IMR-90 (cell line): Measurements from ENCODE around the gene NAP1L1. TPM values are rescaled to one million over a fixed set of nuclear protein-coding genes. Genes with fewer than 3 reads are reported as not detected.

Source experiments
- ATAC-seq: fragments of 200-7000 bp; cut with Tn5 transposase; 2 replicates; pipeline ENCODE4 v1.9.1; 2020; ENCODE audit warnings: low read depth, mild to moderate bottlenecking, moderate library complexity
- BruUV-seq: library from RNA; stranded (reverse); fragments of 400-500 nt; replicated peaks from 2 replicates; lab custom pipeline; 2021; lab: Mats Ljungman, UMichigan
- CTCF ChIA-PET: fragments of 300-600 bp; formaldehyde crosslinking; extraction: SDS; loops from one replicate; lab custom pipeline; 2021; ENCODE audit warnings: antibody characterized with exemption; lab: Yijun Ruan, JAX
- POLR2A ChIA-PET: fragments of 300-600 bp; sonication (Branson Sonifier 250); formaldehyde crosslinking; loops from one replicate; lab custom pipeline; 2022; ENCODE audit warnings: antibody characterized with exemption; ENCODE audit not compliant: unreplicated experiment; lab: Charles Lee
- DNase-seq: peaks from one replicate; pipeline ENCODE4 v3.0.0; 2013
- H2AFZ ChIP-seq: replicated peaks from 2 replicates; pipeline ENCODE3; 2013; ENCODE audit warnings: low read length, mild to moderate bottlenecking; ENCODE audit not compliant: poor library complexity
- H2AK5ac ChIP-seq: 2 replicates; pipeline ENCODE4 v1.6.1; 2013; ENCODE audit warnings: low read depth, low read length, inconsistent platforms
- H2AK9ac ChIP-seq: replicated peaks from 2 replicates; pipeline ENCODE3; 2013; ENCODE audit warnings: mild to moderate bottlenecking, low read depth, low read length, moderate library complexity; ENCODE audit not compliant: poor library complexity
- H2BK120ac ChIP-seq: 2 replicates; pipeline ENCODE4 v1.6.1; 2013; ENCODE audit warnings: low read depth, low read length, inconsistent platforms
- H2BK15ac ChIP-seq: 3 replicates; pipeline ENCODE4 v1.6.1; 2013; ENCODE audit warnings: low read depth, low read length, inconsistent platforms
- H2BK20ac ChIP-seq: 2 replicates; pipeline ENCODE4 v1.6.1; 2013; ENCODE audit warnings: low read depth, mild to moderate bottlenecking, inconsistent platforms, low read length, moderate library complexity
- H2BK5ac ChIP-seq: 2 replicates; pipeline ENCODE4 v1.6.1; 2013; ENCODE audit warnings: mild to moderate bottlenecking, low read depth, low read length, inconsistent platforms; ENCODE audit not compliant: poor library complexity, severe bottlenecking
- H3K14ac ChIP-seq: replicated peaks from 2 replicates; pipeline ENCODE4 v1.6.1; 2013; ENCODE audit warnings: low read depth, low read length, inconsistent platforms
- H3K18ac ChIP-seq: 2 replicates; pipeline ENCODE4 v1.6.1; 2013; ENCODE audit warnings: low read depth, low read length, control low read depth
- H3K23ac ChIP-seq: 2 replicates; pipeline ENCODE4 v1.6.1; 2013; ENCODE audit warnings: low read depth, low read length, inconsistent platforms
- H3K27ac ChIP-seq: 2 replicates; pipeline ENCODE4 v1.5.1; 2013; ENCODE audit warnings: mild to moderate bottlenecking, control low read depth, low read length; ENCODE audit not compliant: insufficient read depth
- H3K27me3 ChIP-seq: 2 replicates; pipeline ENCODE4 v1.6.1; 2013; ENCODE audit warnings: low read length; ENCODE audit not compliant: control insufficient read depth, insufficient read depth
- H3K36me3 ChIP-seq: 2 replicates; pipeline ENCODE4 v1.6.1; 2013; ENCODE audit warnings: low read length, mixed read lengths; ENCODE audit not compliant: control insufficient read depth, insufficient read depth
- H3K4ac ChIP-seq: 2 replicates; pipeline ENCODE4 v1.6.1; 2013; ENCODE audit warnings: low read depth, low read length, inconsistent platforms
- H3K4me1 ChIP-seq: 2 replicates; pipeline ENCODE4 v1.6.1; 2013; ENCODE audit warnings: low read length, mixed read lengths; ENCODE audit not compliant: control insufficient read depth, insufficient read depth
- H3K4me2 ChIP-seq: 2 replicates; pipeline ENCODE4 v1.6.1; 2013; ENCODE audit warnings: low read depth, mild to moderate bottlenecking, control low read depth, low read length, moderate library complexity
- H3K4me3 ChIP-seq: 2 replicates; pipeline ENCODE4 v1.5.1; 2013; ENCODE audit warnings: low read depth, mild to moderate bottlenecking, control low read depth, low read length, moderate library complexity; ENCODE audit not compliant: insufficient read depth
- H3K56ac ChIP-seq: 2 replicates; pipeline ENCODE4 v1.6.1; 2013; ENCODE audit warnings: low read length, inconsistent platforms; ENCODE audit not compliant: insufficient read depth; ENCODE audit errors: extremely low read depth
- H3K79me1 ChIP-seq, 2 experiments: 2 replicates each; pipeline ENCODE4 v1.6.1; 2013; ENCODE audit warnings: low read length in 2 of 2, inconsistent platforms in 1 of 2, low read depth in 1 of 2
- H3K9ac ChIP-seq: 2 replicates; pipeline ENCODE4 v1.6.1; 2013; ENCODE audit warnings: low read depth, low read length, control low read depth
- H3K9me1 ChIP-seq: 2 replicates; pipeline ENCODE4 v1.6.1; 2013; ENCODE audit warnings: low read length, inconsistent platforms; ENCODE audit not compliant: insufficient read depth
- H3K9me3 ChIP-seq: 2 replicates; pipeline ENCODE4 v1.6.1; 2013; ENCODE audit warnings: low read length; ENCODE audit not compliant: control insufficient read depth, insufficient read depth
- H4K20me1 ChIP-seq: 2 replicates; pipeline ENCODE4 v1.6.1; 2013; ENCODE audit warnings: low read length, inconsistent platforms; ENCODE audit not compliant: insufficient read depth
- H4K5ac ChIP-seq: 2 replicates; pipeline ENCODE4 v1.6.1; 2013; ENCODE audit warnings: mild to moderate bottlenecking, low read depth, low read length, control low read depth
- H4K8ac ChIP-seq, 2 experiments: 2 replicates each; pipeline ENCODE4 v1.6.1; 2013; ENCODE audit warnings: low read depth in 2 of 2, low read length in 2 of 2, control low read depth in 1 of 2, inconsistent platforms in 1 of 2
- H4K91ac ChIP-seq: 2 replicates; pipeline ENCODE4 v1.6.1; 2013; ENCODE audit warnings: low read depth, low read length, inconsistent platforms; ENCODE audit not compliant: insufficient read depth
- BHLHE40 ChIP-seq: fragments of 150-350 bp; IDR thresholded peaks from 2 replicates; pipeline ENCODE4 v1.6.1; 2016; ENCODE audit warnings: mild to moderate bottlenecking, low read depth, low read length
- CHD1 ChIP-seq: IDR thresholded peaks from 2 replicates; pipeline ENCODE4 v1.6.1; 2012; ENCODE audit warnings: low read depth, low read length, improper control_type of control experiment
- FOS ChIP-seq: fragments of 150-350 bp; IDR thresholded peaks from 2 replicates; pipeline ENCODE4 v1.6.1; 2016; ENCODE audit warnings: low read depth, low read length
- MAFK ChIP-seq: IDR thresholded peaks from 2 replicates; pipeline ENCODE4 v1.6.1; 2012; ENCODE audit warnings: low read depth, low read length, improper control_type of control experiment
- MAZ ChIP-seq: IDR thresholded peaks from 2 replicates; pipeline ENCODE4 v1.6.1; 2012; ENCODE audit warnings: low read depth, mild to moderate bottlenecking, low read length, improper control_type of control experiment, moderate library complexity, borderline replicate concordance
- MXI1 ChIP-seq: IDR thresholded peaks from 2 replicates; pipeline ENCODE4 v1.6.1; 2012; ENCODE audit warnings: low read depth, mild to moderate bottlenecking, low read length, moderate library complexity, borderline replicate concordance
- NFE2L2 ChIP-seq: fragments of 150-350 bp; IDR thresholded peaks from 2 replicates; pipeline ENCODE4 v1.6.1; 2016; ENCODE audit warnings: low read depth, mild to moderate bottlenecking, low read length
- POLR2A ChIP-seq: IDR thresholded peaks from 2 replicates; pipeline ENCODE4 v1.6.1; 2012; ENCODE audit warnings: mild to moderate bottlenecking, low read depth, low read length
- RAD21 ChIP-seq: IDR thresholded peaks from 2 replicates; pipeline ENCODE4 v1.6.1; 2012; ENCODE audit warnings: low read length, improper control_type of control experiment
- RCOR1 ChIP-seq: IDR thresholded peaks from 2 replicates; pipeline ENCODE4 v1.6.1; 2012; ENCODE audit warnings: mild to moderate bottlenecking, low read length, improper control_type of control experiment; ENCODE audit not compliant: insufficient replicate concordance
- RFX5 ChIP-seq: IDR thresholded peaks from 2 replicates; pipeline ENCODE4 v1.8.0; 2012; ENCODE audit warnings: low read depth, mild to moderate bottlenecking, low read length, moderate library complexity
- SMC3 ChIP-seq: fragments of 150-350 bp; IDR thresholded peaks from 2 replicates; pipeline ENCODE4 v1.6.1; 2016; ENCODE audit warnings: low read depth, mild to moderate bottlenecking, antibody characterized with exemption, low read length, moderate library complexity
- WGBS, 2 experiments: methylation state at CpG; one replicate each; pipeline versions ENCODE4 v1.1.5 to v1.1.7; 2013; ENCODE audit warnings: missing lambda C conversion rate in 2 of 2; ENCODE audit not compliant: insufficient read length in 1 of 2; ENCODE audit errors: extremely low coverage in 2 of 2; 5-methylcytosine and 5-hydroxymethylcytosine counted together
- dilution Hi-C: fragments of 300-500 bp; cut with HindIII; formaldehyde crosslinking; loops from one replicate; pipeline ENCODE4 v1.14.3; 2018; ENCODE audit warnings: low sequenced_read_pairs; ENCODE audit not compliant: unreplicated experiment
- in situ Hi-C: fragments of 300-500 bp; cut with MboI; formaldehyde crosslinking; loops from 3 replicates; pipeline ENCODE4 v1.14.3; 2019; ENCODE audit warnings: low sequenced_read_pairs, inconsistent platforms, mixed read lengths
- intact Hi-C: fragments of 100-400 bp; cut with micrococcal nuclease; formaldehyde crosslinking; loops from 2 replicates; pipeline ENCODE4 v1.10.0; 2022
- polyA plus RNA-seq, 3 experiments: library from polyadenylated mRNA; depleted of rRNA; stranded (reverse); fragments of >200 nt; gene quantifications; 2 replicates each; pipeline ENCODE4 v1.2.3, GENCODE V29; 2012; ENCODE audit warnings: low replicate concordance in 1 of 3
- total RNA-seq: library from RNA; depleted of rRNA; stranded (reverse); fragments of >200 nt; gene quantifications from 2 replicates; pipeline ENCODE4 v1.2.3, GENCODE V29; 2012
- TF ChIP-seq, protein P1 (sequence below): conservative IDR thresholded peaks from 2 replicates; pipeline ENCODE4 v1.5.1; 2012; ENCODE audit warnings: mild to moderate bottlenecking, low read depth, low read length, improper control_type of control experiment
- TF ChIP-seq, protein P2 (sequence below): fragments of 150-350 bp; IDR thresholded peaks from 2 replicates; pipeline ENCODE4 v1.6.1; 2016; ENCODE audit warnings: low read depth, mild to moderate bottlenecking, low read length, moderate library complexity, borderline replicate concordance
- TF ChIP-seq, protein P3 (sequence below): fragments of 150-350 bp; IDR thresholded peaks from 2 replicates; pipeline ENCODE4 v1.6.1; 2017; ENCODE audit warnings: mild to moderate bottlenecking, antibody characterized with exemption, low read length, low read depth

NAP1L1 gene
- total and polyA plus RNA-seq, 2 of the 4 experiments (the other 2 are of a cell fraction) = 86.4 to 200 TPM

DNA sequence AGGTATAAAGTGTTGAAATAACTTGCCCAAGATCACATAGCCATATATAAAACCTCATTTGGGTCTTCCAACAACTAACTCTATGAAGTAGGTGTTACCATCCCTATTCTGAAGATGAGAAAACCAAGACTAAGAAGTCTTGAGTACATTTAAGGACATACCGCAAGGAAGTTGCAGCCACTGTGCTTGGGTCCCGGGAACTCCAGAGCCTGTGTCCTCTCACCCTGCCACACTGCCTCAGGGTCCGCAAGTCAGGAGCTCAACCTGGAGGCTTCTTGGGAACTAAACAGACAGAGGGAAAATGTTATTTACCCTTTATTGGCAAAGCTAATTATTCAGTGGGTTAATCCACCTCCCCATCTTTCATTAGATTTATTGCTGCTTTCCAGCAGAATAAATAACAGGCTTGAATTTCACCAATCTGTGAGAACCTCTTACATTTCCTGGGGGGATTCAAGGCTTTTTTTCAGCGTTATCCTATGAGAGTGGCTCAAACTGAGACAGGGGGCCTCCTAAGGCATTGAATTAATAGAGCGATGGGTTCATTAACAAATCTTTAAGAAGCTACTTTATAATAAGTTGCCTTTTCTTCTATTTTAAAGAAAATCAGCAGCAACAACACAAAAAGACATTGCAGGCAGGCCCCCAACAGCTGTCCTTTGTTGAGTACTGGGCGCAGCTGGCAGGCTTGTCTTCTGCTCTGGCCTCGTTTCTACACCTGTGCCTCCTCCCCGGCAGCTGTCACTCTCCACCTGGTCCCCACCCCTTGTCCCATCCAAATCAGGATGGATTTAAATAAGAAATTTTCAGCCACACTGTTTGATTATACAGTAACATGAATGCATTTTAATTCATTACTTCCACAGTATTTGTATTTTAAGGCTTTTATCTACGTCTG lies 78.2 kb downstream of the NAP1L1 start:
- Histone ChIP-seq H3K4me2 (no peak overlapping the region), H4K91ac (no peak overlapping the region), H3K27ac (no peak overlapping the region), H2AFZ (no peak overlapping the region), H3K56ac (no peak overlapping the region), H2BK5ac (no peak overlapping the region), H3K9me1 (peaks cover 12% of the 10 kb centered on the region), H2BK20ac (no peak overlapping the region), H3K4me1 (peaks cover 12% of the 10 kb centered on the region), H4K5ac (no peak overlapping the region), H3K9ac (no peak overlapping the region), H3K4me3 (no peak overlapping the region), H3K27me3 (no peaks in the 10 kb centered on the region), H2AK9ac (no peak overlapping the region), H3K14ac (no peak overlapping the region), H3K79me1 (no peaks in the 10 kb centered on the region), H4K20me1 (no peaks in the 10 kb centered on the region), H3K18ac (no peak overlapping the region), H3K4ac (no peak overlapping the region), H4K8ac (no peak overlapping the region), H2BK120ac (no peak overlapping the region), H2BK15ac (no peak overlapping the region), H2AK5ac (no peak overlapping the region), H3K36me3 (no peaks in the 10 kb centered on the region), H3K9me3 (no peaks in the 10 kb centered on the region), H3K23ac (no peak overlapping the region)
- no peak for DNase-seq
- dilution Hi-C loops (no loop called here), in situ Hi-C loops (no loop called here), intact Hi-C loops (no loop called here)
- ChIA-PET CTCF (no interaction called here), POLR2A (no interaction called here)
- no TSS peak for BruUV-seq
- no CpG with 5 or more reads among the region's 9 CpGs for WGBS, 2 experiments
- ATAC-seq = no peak
- TF ChIP-seq RCOR1 (no peak), FOS (no peak), NFE2L2 (no peak), SMC3 (no peak), RFX5 (no peak), MXI1 (no peak), BHLHE40 (no peak), MAZ (no peak), CHD1 (no peak), POLR2A (no peak), MAFK (no peak), RAD21 (no peak)
- TF ChIP-seq, protein P1, sequence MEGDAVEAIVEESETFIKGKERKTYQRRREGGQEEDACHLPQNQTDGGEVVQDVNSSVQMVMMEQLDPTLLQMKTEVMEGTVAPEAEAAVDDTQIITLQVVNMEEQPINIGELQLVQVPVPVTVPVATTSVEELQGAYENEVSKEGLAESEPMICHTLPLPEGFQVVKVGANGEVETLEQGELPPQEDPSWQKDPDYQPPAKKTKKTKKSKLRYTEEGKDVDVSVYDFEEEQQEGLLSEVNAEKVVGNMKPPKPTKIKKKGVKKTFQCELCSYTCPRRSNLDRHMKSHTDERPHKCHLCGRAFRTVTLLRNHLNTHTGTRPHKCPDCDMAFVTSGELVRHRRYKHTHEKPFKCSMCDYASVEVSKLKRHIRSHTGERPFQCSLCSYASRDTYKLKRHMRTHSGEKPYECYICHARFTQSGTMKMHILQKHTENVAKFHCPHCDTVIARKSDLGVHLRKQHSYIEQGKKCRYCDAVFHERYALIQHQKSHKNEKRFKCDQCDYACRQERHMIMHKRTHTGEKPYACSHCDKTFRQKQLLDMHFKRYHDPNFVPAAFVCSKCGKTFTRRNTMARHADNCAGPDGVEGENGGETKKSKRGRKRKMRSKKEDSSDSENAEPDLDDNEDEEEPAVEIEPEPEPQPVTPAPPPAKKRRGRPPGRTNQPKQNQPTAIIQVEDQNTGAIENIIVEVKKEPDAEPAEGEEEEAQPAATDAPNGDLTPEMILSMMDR = no peak
- TF ChIP-seq, protein P2, sequence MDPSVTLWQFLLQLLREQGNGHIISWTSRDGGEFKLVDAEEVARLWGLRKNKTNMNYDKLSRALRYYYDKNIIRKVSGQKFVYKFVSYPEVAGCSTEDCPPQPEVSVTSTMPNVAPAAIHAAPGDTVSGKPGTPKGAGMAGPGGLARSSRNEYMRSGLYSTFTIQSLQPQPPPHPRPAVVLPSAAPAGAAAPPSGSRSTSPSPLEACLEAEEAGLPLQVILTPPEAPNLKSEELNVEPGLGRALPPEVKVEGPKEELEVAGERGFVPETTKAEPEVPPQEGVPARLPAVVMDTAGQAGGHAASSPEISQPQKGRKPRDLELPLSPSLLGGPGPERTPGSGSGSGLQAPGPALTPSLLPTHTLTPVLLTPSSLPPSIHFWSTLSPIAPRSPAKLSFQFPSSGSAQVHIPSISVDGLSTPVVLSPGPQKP = no peak
- TF ChIP-seq, protein P3, sequence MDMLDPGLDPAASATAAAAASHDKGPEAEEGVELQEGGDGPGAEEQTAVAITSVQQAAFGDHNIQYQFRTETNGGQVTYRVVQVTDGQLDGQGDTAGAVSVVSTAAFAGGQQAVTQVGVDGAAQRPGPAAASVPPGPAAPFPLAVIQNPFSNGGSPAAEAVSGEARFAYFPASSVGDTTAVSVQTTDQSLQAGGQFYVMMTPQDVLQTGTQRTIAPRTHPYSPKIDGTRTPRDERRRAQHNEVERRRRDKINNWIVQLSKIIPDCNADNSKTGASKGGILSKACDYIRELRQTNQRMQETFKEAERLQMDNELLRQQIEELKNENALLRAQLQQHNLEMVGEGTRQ = no peak
